Measurements from ENCODE around the gene SYCE3. TPM values are rescaled to one million over a fixed set of nuclear protein-coding genes. Genes with fewer than 3 reads are reported as not detected.
"Not testable (repeated sequence)": the region's sequence is repeated elsewhere in the genome, so short reads cannot be mapped to it uniquely, and the experiment has no call there.

Gene SYCE3
- total RNA-seq, 1 donor from 2014 or later = not detected

DNA sequence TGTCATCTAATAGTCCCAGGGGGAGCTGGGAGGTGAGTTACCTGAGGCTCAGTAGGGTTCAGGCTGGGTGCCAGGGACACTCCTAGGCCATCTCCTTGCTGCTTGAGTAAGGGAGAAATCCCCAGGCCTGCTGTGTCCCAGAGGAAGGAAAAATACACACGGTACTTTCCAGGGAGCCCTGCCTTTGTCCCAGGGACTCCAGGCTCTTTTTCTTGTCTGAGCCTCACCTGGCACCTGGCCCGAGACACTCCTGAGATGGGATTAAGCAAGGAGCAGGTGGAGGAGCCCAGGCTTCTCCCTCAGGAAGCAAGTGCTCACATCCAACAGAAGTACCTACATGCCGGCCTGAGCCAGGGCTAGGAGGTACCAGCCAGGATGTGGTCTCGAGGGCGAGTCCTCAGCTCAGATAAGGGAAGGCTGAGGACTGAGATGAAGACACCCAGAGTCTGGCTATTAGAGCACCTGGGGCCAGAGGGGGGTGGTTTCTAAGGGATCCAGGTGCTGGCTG, 17.9 kb downstream of the SYCE3 start:
- H3K36me3 Mint-ChIP-seq (ENCODE audit: unreplicated experiment) = no peaks in the 10 kb centered on the region
- H3K4me1 Mint-ChIP-seq (ENCODE audit: low read depth, unreplicated experiment) = peaks cover 3% of the 10 kb centered on the region
- DNase-seq = no peak
- H3K4me3 Mint-ChIP-seq (ENCODE audit: unreplicated experiment) = no peak overlapping the region
- H3K27me3 Mint-ChIP-seq (ENCODE audit: unreplicated experiment) = peaks cover 5% of the 10 kb centered on the region
- TF ChIP-seq CTCF (IDR thresholded peaks at IDR 0.05; ENCODE audit: partially characterized antibody, unreplicated experiment) = no peak
- peaks cover 4% of the 10 kb centered on the region for H3K9me3 Mint-ChIP-seq (ENCODE audit: unreplicated experiment)
- H3K27ac Mint-ChIP-seq (ENCODE audit: unreplicated experiment) = no peak overlapping the region

DNA sequence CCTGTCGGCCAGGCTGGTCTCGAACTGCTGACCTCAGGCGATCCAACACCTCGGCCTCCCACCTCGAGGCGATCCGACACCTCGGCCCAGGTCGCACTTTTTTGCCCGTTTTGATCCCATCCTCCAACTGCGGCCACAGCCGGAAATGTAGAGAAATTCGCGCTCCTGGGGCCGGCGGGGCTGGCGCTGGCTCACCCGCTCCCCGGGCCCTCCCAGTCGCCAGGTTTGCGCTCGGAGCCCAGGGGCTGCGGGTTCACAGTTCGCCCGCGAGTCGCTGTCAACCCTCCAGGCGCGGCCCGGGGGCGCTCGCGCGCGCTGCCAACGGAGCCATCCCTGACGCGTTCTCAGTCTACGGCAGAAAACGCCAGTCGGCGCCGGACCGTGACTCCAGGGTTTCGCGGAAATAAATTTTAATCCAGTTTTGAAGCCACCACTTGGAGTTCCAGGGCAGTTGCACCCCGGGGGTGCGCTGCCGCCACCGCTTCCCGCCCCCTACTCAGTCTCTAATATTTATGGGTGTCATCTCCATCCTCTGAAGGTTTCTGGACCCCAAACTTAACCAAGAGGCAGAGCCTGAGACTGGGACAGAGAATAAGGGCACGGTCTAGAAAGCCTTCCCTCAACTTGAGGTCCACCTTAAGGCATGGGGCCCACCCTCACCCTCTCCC, 18.5 kb downstream of the SYCE3 start:
- Mint-ChIP-seq H3K27me3 (ENCODE audit: unreplicated experiment) (peaks cover 5% of the 10 kb centered on the region), H3K36me3 (ENCODE audit: unreplicated experiment) (no peaks in the 10 kb centered on the region), H3K9me3 (ENCODE audit: unreplicated experiment) (peaks cover 4% of the 10 kb centered on the region), H3K27ac (ENCODE audit: unreplicated experiment) (no peak overlapping the region), H3K4me3 (ENCODE audit: unreplicated experiment) (no peak overlapping the region), H3K4me1 (ENCODE audit: low read depth, unreplicated experiment) (peaks cover 3% of the 10 kb centered on the region)
- TF ChIP-seq CTCF (IDR thresholded peaks at IDR 0.05; ENCODE audit: partially characterized antibody, unreplicated experiment) = peak; percentile 37
- DNase-seq = peak; percentile 88

GRCh38 chr22:50542416-50542927, 20.2 kb downstream of the SYCE3 start:
- no peak for DNase-seq

GRCh38 chr22:50541667-50542026, 21.1 kb downstream of the SYCE3 start:
- H3K4me3 Mint-ChIP-seq (ENCODE audit: unreplicated experiment); DNase-seq; H3K9me3 Mint-ChIP-seq (ENCODE audit: unreplicated experiment); H3K4me1 Mint-ChIP-seq (ENCODE audit: low read depth, unreplicated experiment); H3K27ac Mint-ChIP-seq (ENCODE audit: unreplicated experiment); H3K36me3 Mint-ChIP-seq (ENCODE audit: unreplicated experiment); H3K27me3 Mint-ChIP-seq (ENCODE audit: unreplicated experiment): not testable (repeated sequence)

More at GRCh38 chr22:50542416-50542927, 20.2 kb downstream of the SYCE3 start:
- H3K9me3 Mint-ChIP-seq (ENCODE audit: unreplicated experiment) = peaks cover 4% of the 10 kb centered on the region
- H3K36me3 Mint-ChIP-seq (ENCODE audit: unreplicated experiment) = no peaks in the 10 kb centered on the region
- TF ChIP-seq CTCF (IDR thresholded peaks at IDR 0.05; ENCODE audit: partially characterized antibody, unreplicated experiment) = no peak
- no peak overlapping the region for H3K4me3 Mint-ChIP-seq (ENCODE audit: unreplicated experiment)
- H3K27ac Mint-ChIP-seq (ENCODE audit: unreplicated experiment) = no peak overlapping the region
- H3K27me3 Mint-ChIP-seq (ENCODE audit: unreplicated experiment) = peaks cover 5% of the 10 kb centered on the region
- H3K4me1 Mint-ChIP-seq (ENCODE audit: low read depth, unreplicated experiment) = peaks cover 3% of the 10 kb centered on the region

GRCh38 chr22:50540381-50540780, 22.3 kb downstream of the SYCE3 start:
- H3K4me3 Mint-ChIP-seq (ENCODE audit: unreplicated experiment) = no peak overlapping the region

More at GRCh38 chr22:50540381-50540780, 22.3 kb downstream of the SYCE3 start:
- no peak overlapping the region for H3K27ac Mint-ChIP-seq (ENCODE audit: unreplicated experiment)
- DNase-seq = no peak
- peaks cover 2% of the 10 kb centered on the region for H3K27me3 Mint-ChIP-seq (ENCODE audit: unreplicated experiment)
- TF ChIP-seq CTCF (IDR thresholded peaks at IDR 0.05; ENCODE audit: partially characterized antibody, unreplicated experiment) = no peak
- peaks cover 6% of the 10 kb centered on the region for H3K9me3 Mint-ChIP-seq (ENCODE audit: unreplicated experiment)
- H3K36me3 Mint-ChIP-seq (ENCODE audit: unreplicated experiment) = no peaks in the 10 kb centered on the region
- H3K4me1 Mint-ChIP-seq (ENCODE audit: low read depth, unreplicated experiment) = peaks cover 3% of the 10 kb centered on the region
